K562 (cell line): ENCODE measurements around the gene HCN3. TPM values are rescaled to one million over a fixed set of nuclear protein-coding genes. Genes with fewer than 3 reads are reported as not detected.
A peak's percentile ranks its signal among the peaks of the same experiment; 100 is the strongest.

ENCODE experiments used
- ARID4B ChIP-seq: sonication (generic); formaldehyde crosslinking; IDR thresholded peaks from 2 replicates; pipeline ENCODE4 v1.8.0; 2022; ENCODE audit warnings: mild to moderate bottlenecking, missing genetic modification reagents
- CEBPG ChIP-seq, 3 experiments: fragments of 200-800 bp in 1 of 3; sonication (Bioruptor generic) in 1 of 3; sonication (generic) in 1 of 3; formaldehyde crosslinking in 1 of 3; IDR thresholded peaks in 2 of 3; conservative IDR thresholded peaks in 1 of 3; 2 replicates each; pipeline versions ENCODE4 v1.6.1 to v1.8.0; 2016 to 2022; ENCODE audit warnings: missing compliant biosample characterization in 2 of 3, missing genetic modification characterization in 2 of 3, mild to moderate bottlenecking in 1 of 3, missing genetic modification reagents in 1 of 3
- GATAD2A ChIP-seq: fragments of 450-650 bp; IDR thresholded peaks from 2 replicates; pipeline ENCODE4 v1.6.1; 2017
- GTF2B ChIP-seq: IDR thresholded peaks from 2 replicates; pipeline ENCODE4 v1.6.1; 2011; ENCODE audit not compliant: insufficient read length; ENCODE audit errors: extremely low read depth
- HBP1 ChIP-seq: fragments of 450-650 bp; formaldehyde crosslinking; IDR thresholded peaks from 2 replicates; pipeline ENCODE4 v1.4.0; 2022; ENCODE audit warnings: missing genetic modification characterization
- HSF4 ChIP-seq: fragments of 250-450 bp; sonication (Bioruptor Pico); IDR thresholded peaks from 2 replicates; pipeline ENCODE4 v2.1.2; 2022; ENCODE audit warnings: mild to moderate bottlenecking, moderate library complexity, borderline replicate concordance
- JUNB ChIP-seq: fragments of 450-650 bp; formaldehyde crosslinking; conservative IDR thresholded peaks from 2 replicates; pipeline ENCODE4 v1.4.0; 2020; ENCODE audit warnings: mild to moderate bottlenecking
- MAZ ChIP-seq, 2 experiments: fragments of 450-650 bp in 1 of 2; sonication (generic) in 1 of 2; formaldehyde crosslinking; IDR thresholded peaks in 1 of 2; conservative IDR thresholded peaks in 1 of 2; 2 replicates each; pipeline versions ENCODE4 v1.4.0 to v1.5.0; 2020; ENCODE audit warnings: mild to moderate bottlenecking in 1 of 2, missing genetic modification reagents in 1 of 2
- MBD2 ChIP-seq: sonication (generic); IDR thresholded peaks from 2 replicates; pipeline ENCODE4 v1.6.1; 2016; ENCODE audit warnings: low read depth, borderline replicate concordance
- NR0B1 ChIP-seq: fragments of 450-650 bp; IDR thresholded peaks from one replicate; pipeline ENCODE4 v1.6.1; 2018; ENCODE audit warnings: mild to moderate bottlenecking, moderate library complexity; ENCODE audit not compliant: partially characterized antibody
- TARDBP ChIP-seq: fragments of 450-650 bp; IDR thresholded peaks from 2 replicates; pipeline ENCODE4 v1.6.1; 2016
- TCF3 ChIP-seq: sonication (generic); formaldehyde crosslinking; IDR thresholded peaks from 2 replicates; pipeline ENCODE4 v1.4.0; 2020; ENCODE audit warnings: mild to moderate bottlenecking, missing genetic modification reagents
- USF1 ChIP-seq: sonication (generic); formaldehyde crosslinking; IDR thresholded peaks from 2 replicates; pipeline ENCODE4 v1.9.0; 2022; ENCODE audit warnings: mild to moderate bottlenecking, missing genetic modification reagents
- WHSC1 ChIP-seq: IDR thresholded peaks from one replicate; pipeline ENCODE4 v1.6.1; 2012; ENCODE audit warnings: low read length, control low read depth, inconsistent platforms
- ZNF354B ChIP-seq: fragments of 250-450 bp; sonication (Bioruptor Pico); IDR thresholded peaks from 2 replicates; pipeline ENCODE4 v1.4.0; 2020
- polyA plus RNA-seq, 8 experiments: library from polyadenylated mRNA; depleted of rRNA in 4 of 8; stranded (reverse) in 5 of 8; unstranded in 3 of 8; fragments of >200 nt; fragmentation: Nextera tagmentation in 2 of 8; fragmentation: Illumina TruSeq in 1 of 8; extraction: Ambion mirVana in 2 of 8; extraction: Trizol in 1 of 8; gene quantifications; 2 replicates each; pipeline versions ENCODE4 v1.2.1 to v1.2.3, GENCODE V29; 2011 to 2014; ENCODE audit warnings: inconsistent platforms in 1 of 8, missing spikeins in 1 of 8
- total RNA-seq, 7 experiments: library from RNA; depleted of rRNA in 6 of 7; stranded (reverse); fragments of >200 nt in 6 of 7; fragmentation: Illumina TruSeq in 2 of 7; extraction: Trizol in 2 of 7; gene quantifications; 2 replicates each; pipeline versions ENCODE4 v1.2.1 to v1.2.3, GENCODE V29; 2011 to 2021; ENCODE audit warnings: low replicate concordance in 1 of 7

HCN3 gene
- total and polyA plus RNA-seq, 9 of the 15 experiments (the other 6 are each of a cell fraction or from before 2014, with no cell fraction given) = 0.91 to 9.7 (median 3.9) TPM

GRCh38 chr1:155308493-155309422 lies 31.5 kb downstream of the HCN3 start, which contains the start of gene FDPS (continued):
- TF ChIP-seq HBP1 (CRISPR knock-in tag) = 0 out of 2 replicates have a peak, but pooled peaks have one; percentile 9
- TF ChIP-seq ZNF354B (CRISPR knock-in tag) = no peak
- peak; percentile 98 for TF ChIP-seq MBD2
- no peak for TF ChIP-seq JUNB (CRISPR knock-in tag)
- peak; percentile 91 for TF ChIP-seq USF1 (CRISPR knock-in tag)
- peak in 1 of 2 experiments; percentile 59; a peak in 3 of 4 replicates for TF ChIP-seq MAZ (CRISPR knock-in tag; conservative IDR thresholded peaks at IDR 0.05 in 1 of 2, IDR thresholded peaks at IDR 0.05 in 1 of 2)
- no peak for TF ChIP-seq WHSC1
- TF ChIP-seq CEBPG (CRISPR knock-in tag; IDR thresholded peaks at IDR 0.05) = peak; percentile 59
- no peak for TF ChIP-seq CEBPG (tag; conservative IDR thresholded peaks at IDR 0.05 in 1 of 2, IDR thresholded peaks at IDR 0.05 in 1 of 2)
- no peak; the same call in 1 of the 2 replicates for TF ChIP-seq GATAD2A
- TF ChIP-seq TARDBP = 0 out of 2 replicates have a peak, but pooled peaks have one; percentile 33
- peak; percentile 89 for TF ChIP-seq ARID4B (CRISPR knock-in tag)
- TF ChIP-seq TCF3 (CRISPR knock-in tag) = no peak; the same call in 1 of the 2 replicates
- no peak for TF ChIP-seq NR0B1
- TF ChIP-seq GTF2B = peak; percentile 15
- TF ChIP-seq HSF4 (CRISPR knock-in tag) = no peak
